WTC11 (cell line): ENCODE results near the gene SIRPG. TPM values are rescaled to one million over a fixed set of nuclear protein-coding genes. Genes with fewer than 3 reads are reported as not detected.

Source experiments
- ATAC-seq: fragments of 200-7000 bp; cut with Tn5 transposase; 2 replicates; pipeline ENCODE4 v1.10.0; 2021; ENCODE audit warnings: mild to moderate bottlenecking, moderate library complexity
- CTCF ChIA-PET: fragments of 300-600 bp; sonication (Branson Sonifier 250); formaldehyde crosslinking; loops from one replicate; lab custom pipeline; 2021; ENCODE audit warnings: antibody characterized with exemption; lab: Charles Lee
- POLR2A ChIA-PET: fragments of 350-600 bp; sonication (Branson Sonifier 250); formaldehyde crosslinking; loops from one replicate; lab custom pipeline; 2021; ENCODE audit warnings: antibody characterized with exemption; lab: Charles Lee
- DNase-seq: peaks from one replicate; pipeline ENCODE4 v3.0.0; 2021; ENCODE audit warnings: low spot score
- H3K27ac Mint-ChIP-seq: 2 replicates; pipeline ENCODE4 v1.8.0; 2021; ENCODE audit warnings: mixed read lengths
- H3K27me3 Mint-ChIP-seq: 2 replicates; pipeline ENCODE4 v1.8.0; 2021; ENCODE audit warnings: low read depth, mild to moderate bottlenecking, moderate library complexity, mixed read lengths
- H3K36me3 Mint-ChIP-seq: 2 replicates; pipeline ENCODE4 v1.8.0; 2021; ENCODE audit warnings: mixed read lengths
- H3K4me1 Mint-ChIP-seq: 2 replicates; pipeline ENCODE4 v1.8.0; 2022; ENCODE audit warnings: mixed read lengths
- H3K4me3 Mint-ChIP-seq: 2 replicates; pipeline ENCODE4 v1.8.0; 2021; ENCODE audit warnings: mild to moderate bottlenecking, moderate library complexity, mixed read lengths
- H3K9me3 Mint-ChIP-seq: 2 replicates; pipeline ENCODE4 v1.8.0; 2021; ENCODE audit warnings: mixed read lengths
- CBFB ChIP-seq: sonication (generic); formaldehyde crosslinking; IDR thresholded peaks from 2 replicates; pipeline ENCODE4 v1.8.1; 2022; ENCODE audit warnings: mild to moderate bottlenecking, low read depth, missing genetic modification reagents
- CREM ChIP-seq: sonication (generic); formaldehyde crosslinking; IDR thresholded peaks from 2 replicates; pipeline ENCODE4 v1.8.1; 2022; ENCODE audit warnings: mild to moderate bottlenecking, missing genetic modification reagents, moderate library complexity
- EMX1 ChIP-seq: fragments of 250-450 bp; sonication (Bioruptor Pico); IDR thresholded peaks from 2 replicates; pipeline ENCODE4 v1.8.0; 2021; ENCODE audit warnings: mild to moderate bottlenecking
- ESRRA ChIP-seq: sonication (generic); formaldehyde crosslinking; IDR thresholded peaks from 2 replicates; pipeline ENCODE4 v1.8.1; 2022; ENCODE audit warnings: mild to moderate bottlenecking, missing genetic modification reagents, borderline replicate concordance
- FOXJ3 ChIP-seq: sonication (generic); formaldehyde crosslinking; IDR thresholded peaks from 2 replicates; pipeline ENCODE4 v1.9.0; 2021; ENCODE audit warnings: missing genetic modification reagents, mild to moderate bottlenecking, borderline replicate concordance
- FOXP1 ChIP-seq: sonication (generic); formaldehyde crosslinking; IDR thresholded peaks from 2 replicates; pipeline ENCODE4 v1.8.0; 2022; ENCODE audit warnings: missing genetic modification reagents, mild to moderate bottlenecking, moderate library complexity, borderline replicate concordance
- KAT7 ChIP-seq: sonication (generic); formaldehyde crosslinking; IDR thresholded peaks from 2 replicates; pipeline ENCODE4 v1.8.1; 2023; ENCODE audit warnings: missing genetic modification reagents, mild to moderate bottlenecking, borderline replicate concordance
- PRRX2 ChIP-seq: fragments of 250-450 bp; sonication (Bioruptor Pico); IDR thresholded peaks from 2 replicates; pipeline ENCODE4 v1.8.0; 2021; ENCODE audit warnings: mild to moderate bottlenecking
- RELA ChIP-seq: sonication (generic); formaldehyde crosslinking; IDR thresholded peaks from 2 replicates; pipeline ENCODE4 v1.8.1; 2022; ENCODE audit warnings: missing genetic modification reagents, mild to moderate bottlenecking, borderline replicate concordance
- SMAD3 ChIP-seq: sonication (generic); formaldehyde crosslinking; IDR thresholded peaks from 2 replicates; pipeline ENCODE4 v1.8.0; 2022; ENCODE audit warnings: missing genetic modification reagents, mild to moderate bottlenecking, borderline replicate concordance
- TCF7 ChIP-seq: sonication (generic); formaldehyde crosslinking; IDR thresholded peaks from 2 replicates; pipeline ENCODE4 v1.8.0; 2022; ENCODE audit warnings: mild to moderate bottlenecking, low read depth, missing genetic modification reagents, moderate library complexity
- ZBTB21 ChIP-seq: sonication (generic); formaldehyde crosslinking; IDR thresholded peaks from 2 replicates; pipeline ENCODE4 v1.8.1; 2023; ENCODE audit warnings: mild to moderate bottlenecking, missing genetic modification reagents, borderline replicate concordance
- ZNF219 ChIP-seq: sonication (generic); formaldehyde crosslinking; IDR thresholded peaks from 2 replicates; pipeline ENCODE4 v1.8.0; 2023; ENCODE audit warnings: missing genetic modification reagents, mild to moderate bottlenecking, borderline replicate concordance
- ZNF423 ChIP-seq: fragments of 250-450 bp; sonication (Bioruptor Pico); IDR thresholded peaks from 2 replicates; pipeline ENCODE4 v2.1.2; 2022; ENCODE audit warnings: mild to moderate bottlenecking, moderate library complexity
- total RNA-seq: library from RNA; stranded (reverse); gene quantifications from 3 replicates; pipeline ENCODE4 v1.2.3, GENCODE V29; 2021
- TF ChIP-seq, protein P1 (sequence below): sonication (generic); formaldehyde crosslinking; IDR thresholded peaks from 2 replicates; pipeline ENCODE4 v1.8.0; 2022; ENCODE audit warnings: missing genetic modification reagents
- TF ChIP-seq, protein P2 (sequence below): fragments of 200-600 bp; IDR thresholded peaks from 2 replicates; pipeline ENCODE4 v1.8.0; 2022; ENCODE audit warnings: antibody characterized with exemption
- TF ChIP-seq, protein P3 (sequence below): sonication (generic); formaldehyde crosslinking; conservative IDR thresholded peaks from 2 replicates; pipeline ENCODE4 v1.8.1; 2022; ENCODE audit warnings: mild to moderate bottlenecking, missing genetic modification reagents
- TF ChIP-seq, protein P4 (sequence below): sonication (generic); formaldehyde crosslinking; IDR thresholded peaks from 2 replicates; pipeline ENCODE4 v1.8.1; 2023; ENCODE audit warnings: mild to moderate bottlenecking, moderate library complexity, missing genetic modification reagents
- TF ChIP-seq, protein P5 (sequence below): fragments of 250-450 bp; sonication (Bioruptor Pico); conservative IDR thresholded peaks from 2 replicates; pipeline ENCODE4 v1.9.0; 2021; ENCODE audit warnings: mild to moderate bottlenecking
- TF ChIP-seq, protein P6 (sequence below): sonication (generic); formaldehyde crosslinking; IDR thresholded peaks from 2 replicates; pipeline ENCODE4 v1.8.1; 2023; ENCODE audit warnings: mild to moderate bottlenecking, missing genetic modification reagents, borderline replicate concordance

SIRPG gene
- total RNA-seq, 1 experiment from 2014 or later, result not detected

DNA sequence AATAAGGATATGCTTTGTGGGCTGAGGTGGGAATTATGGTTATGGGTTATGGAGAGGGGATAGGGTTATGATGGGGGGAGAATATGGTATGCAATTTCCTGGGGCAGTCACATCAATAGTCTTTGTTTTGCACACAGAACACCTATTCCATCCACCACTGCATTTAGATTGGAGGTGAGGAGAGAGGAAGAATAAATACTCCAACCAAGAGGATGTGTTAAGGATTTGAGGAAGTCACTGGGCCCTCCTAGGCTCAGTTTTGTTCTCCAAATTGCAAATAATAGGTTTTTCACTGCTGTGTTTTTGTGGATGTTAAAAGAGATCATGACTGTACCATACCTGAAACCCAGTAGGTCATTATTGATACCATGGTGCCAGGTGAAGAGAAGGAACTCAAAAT is 29.5 kb upstream of the SIRPG start (continued):
- TF ChIP-seq, protein P1, sequence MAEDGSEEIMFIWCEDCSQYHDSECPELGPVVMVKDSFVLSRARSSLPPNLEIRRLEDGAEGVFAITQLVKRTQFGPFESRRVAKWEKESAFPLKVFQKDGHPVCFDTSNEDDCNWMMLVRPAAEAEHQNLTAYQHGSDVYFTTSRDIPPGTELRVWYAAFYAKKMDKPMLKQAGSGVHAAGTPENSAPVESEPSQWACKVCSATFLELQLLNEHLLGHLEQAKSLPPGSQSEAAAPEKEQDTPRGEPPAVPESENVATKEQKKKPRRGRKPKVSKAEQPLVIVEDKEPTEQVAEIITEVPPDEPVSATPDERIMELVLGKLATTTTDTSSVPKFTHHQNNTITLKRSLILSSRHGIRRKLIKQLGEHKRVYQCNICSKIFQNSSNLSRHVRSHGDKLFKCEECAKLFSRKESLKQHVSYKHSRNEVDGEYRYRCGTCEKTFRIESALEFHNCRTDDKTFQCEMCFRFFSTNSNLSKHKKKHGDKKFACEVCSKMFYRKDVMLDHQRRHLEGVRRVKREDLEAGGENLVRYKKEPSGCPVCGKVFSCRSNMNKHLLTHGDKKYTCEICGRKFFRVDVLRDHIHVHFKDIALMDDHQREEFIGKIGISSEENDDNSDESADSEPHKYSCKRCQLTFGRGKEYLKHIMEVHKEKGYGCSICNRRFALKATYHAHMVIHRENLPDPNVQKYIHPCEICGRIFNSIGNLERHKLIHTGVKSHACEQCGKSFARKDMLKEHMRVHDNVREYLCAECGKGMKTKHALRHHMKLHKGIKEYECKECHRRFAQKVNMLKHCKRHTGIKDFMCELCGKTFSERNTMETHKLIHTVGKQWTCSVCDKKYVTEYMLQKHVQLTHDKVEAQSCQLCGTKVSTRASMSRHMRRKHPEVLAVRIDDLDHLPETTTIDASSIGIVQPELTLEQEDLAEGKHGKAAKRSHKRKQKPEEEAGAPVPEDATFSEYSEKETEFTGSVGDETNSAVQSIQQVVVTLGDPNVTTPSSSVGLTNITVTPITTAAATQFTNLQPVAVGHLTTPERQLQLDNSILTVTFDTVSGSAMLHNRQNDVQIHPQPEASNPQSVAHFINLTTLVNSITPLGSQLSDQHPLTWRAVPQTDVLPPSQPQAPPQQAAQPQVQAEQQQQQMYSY (CRISPR knock-in tag), result no peak
- TF ChIP-seq KAT7 (no peak), ZNF423 (no peak), PRRX2 (CRISPR knock-in tag) (no peak), TCF7 (CRISPR knock-in tag) (no peak), RELA (CRISPR knock-in tag) (no peak), ZNF219 (no peak), CREM (CRISPR knock-in tag) (no peak)
- TF ChIP-seq, protein P2, sequence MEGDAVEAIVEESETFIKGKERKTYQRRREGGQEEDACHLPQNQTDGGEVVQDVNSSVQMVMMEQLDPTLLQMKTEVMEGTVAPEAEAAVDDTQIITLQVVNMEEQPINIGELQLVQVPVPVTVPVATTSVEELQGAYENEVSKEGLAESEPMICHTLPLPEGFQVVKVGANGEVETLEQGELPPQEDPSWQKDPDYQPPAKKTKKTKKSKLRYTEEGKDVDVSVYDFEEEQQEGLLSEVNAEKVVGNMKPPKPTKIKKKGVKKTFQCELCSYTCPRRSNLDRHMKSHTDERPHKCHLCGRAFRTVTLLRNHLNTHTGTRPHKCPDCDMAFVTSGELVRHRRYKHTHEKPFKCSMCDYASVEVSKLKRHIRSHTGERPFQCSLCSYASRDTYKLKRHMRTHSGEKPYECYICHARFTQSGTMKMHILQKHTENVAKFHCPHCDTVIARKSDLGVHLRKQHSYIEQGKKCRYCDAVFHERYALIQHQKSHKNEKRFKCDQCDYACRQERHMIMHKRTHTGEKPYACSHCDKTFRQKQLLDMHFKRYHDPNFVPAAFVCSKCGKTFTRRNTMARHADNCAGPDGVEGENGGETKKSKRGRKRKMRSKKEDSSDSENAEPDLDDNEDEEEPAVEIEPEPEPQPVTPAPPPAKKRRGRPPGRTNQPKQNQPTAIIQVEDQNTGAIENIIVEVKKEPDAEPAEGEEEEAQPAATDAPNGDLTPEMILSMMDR, result no peak
- TF ChIP-seq, protein P3, sequence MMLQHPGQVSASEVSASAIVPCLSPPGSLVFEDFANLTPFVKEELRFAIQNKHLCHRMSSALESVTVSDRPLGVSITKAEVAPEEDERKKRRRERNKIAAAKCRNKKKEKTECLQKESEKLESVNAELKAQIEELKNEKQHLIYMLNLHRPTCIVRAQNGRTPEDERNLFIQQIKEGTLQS (CRISPR knock-in tag), result no peak
- TF ChIP-seq, protein P4, sequence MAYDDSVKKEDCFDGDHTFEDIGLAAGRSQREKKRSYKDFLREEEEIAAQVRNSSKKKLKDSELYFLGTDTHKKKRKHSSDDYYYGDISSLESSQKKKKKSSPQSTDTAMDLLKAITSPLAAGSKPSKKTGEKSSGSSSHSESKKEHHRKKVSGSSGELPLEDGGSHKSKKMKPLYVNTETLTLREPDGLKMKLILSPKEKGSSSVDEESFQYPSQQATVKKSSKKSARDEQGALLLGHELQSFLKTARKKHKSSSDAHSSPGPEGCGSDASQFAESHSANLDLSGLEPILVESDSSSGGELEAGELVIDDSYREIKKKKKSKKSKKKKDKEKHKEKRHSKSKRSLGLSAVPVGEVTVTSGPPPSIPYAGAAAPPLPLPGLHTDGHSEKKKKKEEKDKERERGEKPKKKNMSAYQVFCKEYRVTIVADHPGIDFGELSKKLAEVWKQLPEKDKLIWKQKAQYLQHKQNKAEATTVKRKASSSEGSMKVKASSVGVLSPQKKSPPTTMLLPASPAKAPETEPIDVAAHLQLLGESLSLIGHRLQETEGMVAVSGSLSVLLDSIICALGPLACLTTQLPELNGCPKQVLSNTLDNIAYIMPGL (CRISPR knock-in tag), result no peak

DNA sequence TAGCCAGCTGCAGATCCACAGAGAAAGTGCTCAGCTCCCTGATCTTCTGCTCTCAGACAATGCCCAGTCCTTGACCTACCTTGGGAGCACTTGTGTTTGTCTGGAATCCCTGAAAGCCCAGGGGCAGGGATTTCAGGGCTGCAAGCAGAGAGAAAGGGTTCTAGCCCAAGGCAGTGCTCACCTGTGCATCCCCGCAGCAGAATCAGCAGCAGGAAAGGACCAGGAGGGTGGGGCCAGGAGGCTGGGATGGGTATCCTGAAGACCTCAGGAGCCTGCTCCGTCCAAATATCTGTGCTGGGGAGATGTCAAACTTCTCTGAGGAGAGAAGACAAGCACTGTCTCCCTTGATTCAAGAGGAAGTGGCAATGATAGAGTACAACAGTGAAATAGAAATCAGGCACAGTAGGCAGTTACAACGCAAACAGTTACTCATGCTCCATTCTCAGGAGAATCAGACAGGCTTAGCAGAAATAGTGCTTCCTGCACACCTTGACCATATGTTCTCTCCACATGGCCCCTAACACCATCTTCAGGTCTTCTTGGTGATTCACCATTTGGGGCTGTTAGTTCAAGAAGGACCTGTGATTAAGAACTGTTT is 28.7 kb upstream of the SIRPG start:
- POLR2A ChIA-PET, result no interaction called here
- CTCF ChIA-PET, result no interaction called here
- Mint-ChIP-seq H3K9me3 (peaks cover 27% of the 10 kb centered on the region), H3K4me1 (peaks cover 4% of the 10 kb centered on the region), H3K27ac (no peak overlapping the region), H3K4me3 (no peak overlapping the region), H3K27me3 (peaks cover 16% of the 10 kb centered on the region), H3K36me3 (peaks cover 3% of the 10 kb centered on the region; the same call in 1 of the 2 replicates)
- no peak for ATAC-seq
- no peak for DNase-seq
- no peak for TF ChIP-seq KAT7
- TF ChIP-seq PRRX2 (CRISPR knock-in tag), result no peak
- no peak for TF ChIP-seq ESRRA (CRISPR knock-in tag)
- no peak for TF ChIP-seq CBFB (CRISPR knock-in tag)
- TF ChIP-seq, protein P5, sequence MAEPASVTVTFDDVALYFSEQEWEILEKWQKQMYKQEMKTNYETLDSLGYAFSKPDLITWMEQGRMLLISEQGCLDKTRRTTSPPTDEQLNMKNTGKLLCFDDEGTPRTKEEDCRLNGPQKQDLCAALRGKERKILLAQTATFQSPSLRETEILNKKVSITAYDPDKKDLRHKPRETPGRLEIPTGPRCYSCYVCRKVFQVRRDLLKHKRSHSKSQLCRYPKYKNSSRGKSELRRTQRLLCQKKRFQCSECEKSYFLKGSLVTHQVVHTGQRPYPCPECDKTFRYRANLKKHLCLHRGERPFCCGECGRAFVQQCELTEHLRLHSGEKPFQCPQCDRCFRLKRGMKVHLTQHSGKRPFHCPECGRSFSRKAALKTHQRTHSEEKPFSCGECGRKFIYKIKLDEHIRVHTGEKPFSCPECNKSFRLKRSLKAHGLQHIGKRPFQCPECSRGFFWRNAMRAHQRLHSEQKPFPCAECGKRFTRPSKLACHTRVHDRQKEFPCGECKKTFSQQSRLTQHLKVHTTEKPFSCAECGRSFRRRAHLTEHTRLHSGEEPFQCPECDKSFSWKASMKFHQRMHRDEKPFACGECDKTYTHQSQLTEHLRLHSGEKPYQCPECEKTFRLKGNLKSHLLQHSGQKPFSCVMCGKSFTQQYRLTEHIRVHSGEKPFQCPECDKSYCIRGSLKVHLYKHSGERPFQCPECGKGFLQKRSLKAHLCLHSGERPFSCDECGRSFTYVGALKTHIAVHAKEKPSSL (CRISPR knock-in tag), result no peak
- TF ChIP-seq ZBTB21 (CRISPR knock-in tag), result no peak
- TF ChIP-seq, protein P6, sequence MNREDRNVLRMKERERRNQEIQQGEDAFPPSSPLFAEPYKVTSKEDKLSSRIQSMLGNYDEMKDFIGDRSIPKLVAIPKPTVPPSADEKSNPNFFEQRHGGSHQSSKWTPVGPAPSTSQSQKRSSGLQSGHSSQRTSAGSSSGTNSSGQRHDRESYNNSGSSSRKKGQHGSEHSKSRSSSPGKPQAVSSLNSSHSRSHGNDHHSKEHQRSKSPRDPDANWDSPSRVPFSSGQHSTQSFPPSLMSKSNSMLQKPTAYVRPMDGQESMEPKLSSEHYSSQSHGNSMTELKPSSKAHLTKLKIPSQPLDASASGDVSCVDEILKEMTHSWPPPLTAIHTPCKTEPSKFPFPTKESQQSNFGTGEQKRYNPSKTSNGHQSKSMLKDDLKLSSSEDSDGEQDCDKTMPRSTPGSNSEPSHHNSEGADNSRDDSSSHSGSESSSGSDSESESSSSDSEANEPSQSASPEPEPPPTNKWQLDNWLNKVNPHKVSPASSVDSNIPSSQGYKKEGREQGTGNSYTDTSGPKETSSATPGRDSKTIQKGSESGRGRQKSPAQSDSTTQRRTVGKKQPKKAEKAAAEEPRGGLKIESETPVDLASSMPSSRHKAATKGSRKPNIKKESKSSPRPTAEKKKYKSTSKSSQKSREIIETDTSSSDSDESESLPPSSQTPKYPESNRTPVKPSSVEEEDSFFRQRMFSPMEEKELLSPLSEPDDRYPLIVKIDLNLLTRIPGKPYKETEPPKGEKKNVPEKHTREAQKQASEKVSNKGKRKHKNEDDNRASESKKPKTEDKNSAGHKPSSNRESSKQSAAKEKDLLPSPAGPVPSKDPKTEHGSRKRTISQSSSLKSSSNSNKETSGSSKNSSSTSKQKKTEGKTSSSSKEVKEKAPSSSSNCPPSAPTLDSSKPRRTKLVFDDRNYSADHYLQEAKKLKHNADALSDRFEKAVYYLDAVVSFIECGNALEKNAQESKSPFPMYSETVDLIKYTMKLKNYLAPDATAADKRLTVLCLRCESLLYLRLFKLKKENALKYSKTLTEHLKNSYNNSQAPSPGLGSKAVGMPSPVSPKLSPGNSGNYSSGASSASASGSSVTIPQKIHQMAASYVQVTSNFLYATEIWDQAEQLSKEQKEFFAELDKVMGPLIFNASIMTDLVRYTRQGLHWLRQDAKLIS (CRISPR knock-in tag), result no peak
- no peak for TF ChIP-seq FOXJ3
- no peak for TF ChIP-seq EMX1
- no peak for TF ChIP-seq FOXP1 (CRISPR knock-in tag)
- TF ChIP-seq, protein P2, result no peak
- no peak for TF ChIP-seq SMAD3 (CRISPR knock-in tag)
